ENCODE measurements around the gene MTF2. TPM values are rescaled to one million over a fixed set of nuclear protein-coding genes. Genes with fewer than 3 reads are reported as not detected.

Gene MTF2
- total and polyA plus RNA-seq, 9 of the 15 experiments (the other 6 are each of a cell fraction or from before 2014, with no cell fraction given) = 29.3 to 124 (median 57.7) TPM

GRCh38 chr1:93179886-93180722 is 101.0 kb downstream of the MTF2 start, which contains the start of gene TMED5 (continued):
- TF ChIP-seq DMBX1 (CRISPR knock-in tag; IDR thresholded peaks at IDR 0.05; ENCODE audit: borderline replicate concordance) (peak; percentile 24; the same call in 1 of the 2 replicates), FOSL1 (tag; conservative IDR thresholded peaks at IDR 0.05) (no peak), FOXJ2 (tag; IDR thresholded peaks at IDR 0.05) (no peak; the same call in 1 of the 2 replicates), TBL1XR1 (IDR thresholded peaks at IDR 0.05; ENCODE audit: low read length in 2 of 2) (peak in 1 of 2 experiments; percentile 52; a peak in 2 of 4 replicates), ARID3A (IDR thresholded peaks at IDR 0.05; ENCODE audit: borderline replicate concordance, low read depth, low read length) (no peak), CAMTA2 (CRISPR knock-in tag; conservative IDR thresholded peaks at IDR 0.05) (no peak), KHSRP (IDR thresholded peaks at IDR 0.05) (no peak), ADNP (tag; IDR thresholded peaks at IDR 0.05) (no peak), PHB (CRISPR knock-in tag; IDR thresholded peaks at IDR 0.05) (no peak), SNAPC5 (CRISPR knock-in tag; IDR thresholded peaks at IDR 0.05) (no peak), NR1H2 (CRISPR knock-in tag; IDR thresholded peaks at IDR 0.05) (peak; percentile 88; the same call in 1 of the 2 replicates), SMARCE1 (IDR thresholded peaks at IDR 0.05) (0 out of 2 replicates have a peak, but pooled peaks have one; percentile 32), RBFOX2 (IDR thresholded peaks at IDR 0.05; ENCODE audit: low read depth, low read length) (peak; percentile 94), ILF3 (IDR thresholded peaks at IDR 0.05; ENCODE audit: borderline replicate concordance) (no peak), TGIF2 (CRISPR knock-in tag; IDR thresholded peaks at IDR 0.05) (no peak), CBX2 (IDR thresholded peaks at IDR 0.05; ENCODE audit: insufficient read depth, low read length, poor library complexity, severe bottlenecking) (no peak), ZNF184 (CRISPR knock-in tag; IDR thresholded peaks at IDR 0.05) (no peak), ZNF512 (tag; IDR thresholded peaks at IDR 0.05) (no peak), GABPA (tag; conservative IDR thresholded peaks at IDR 0.05; ENCODE audit: low read depth) (no peak), JUN (IDR thresholded peaks at IDR 0.05; ENCODE audit: borderline replicate concordance, low read depth, low read length) (peak; percentile 16; the same call in 1 of the 2 replicates), JUN (CRISPR knock-in tag; IDR thresholded peaks at IDR 0.05; ENCODE audit: borderline replicate concordance) (no peak), FOXP1 (CRISPR knock-in tag; IDR thresholded peaks at IDR 0.05) (peak; percentile 84)
- TF ChIP-seq, protein P1, sequence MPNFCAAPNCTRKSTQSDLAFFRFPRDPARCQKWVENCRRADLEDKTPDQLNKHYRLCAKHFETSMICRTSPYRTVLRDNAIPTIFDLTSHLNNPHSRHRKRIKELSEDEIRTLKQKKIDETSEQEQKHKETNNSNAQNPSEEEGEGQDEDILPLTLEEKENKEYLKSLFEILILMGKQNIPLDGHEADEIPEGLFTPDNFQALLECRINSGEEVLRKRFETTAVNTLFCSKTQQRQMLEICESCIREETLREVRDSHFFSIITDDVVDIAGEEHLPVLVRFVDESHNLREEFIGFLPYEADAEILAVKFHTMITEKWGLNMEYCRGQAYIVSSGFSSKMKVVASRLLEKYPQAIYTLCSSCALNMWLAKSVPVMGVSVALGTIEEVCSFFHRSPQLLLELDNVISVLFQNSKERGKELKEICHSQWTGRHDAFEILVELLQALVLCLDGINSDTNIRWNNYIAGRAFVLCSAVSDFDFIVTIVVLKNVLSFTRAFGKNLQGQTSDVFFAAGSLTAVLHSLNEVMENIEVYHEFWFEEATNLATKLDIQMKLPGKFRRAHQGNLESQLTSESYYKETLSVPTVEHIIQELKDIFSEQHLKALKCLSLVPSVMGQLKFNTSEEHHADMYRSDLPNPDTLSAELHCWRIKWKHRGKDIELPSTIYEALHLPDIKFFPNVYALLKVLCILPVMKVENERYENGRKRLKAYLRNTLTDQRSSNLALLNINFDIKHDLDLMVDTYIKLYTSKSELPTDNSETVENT (CRISPR knock-in tag; IDR thresholded peaks at IDR 0.05) = no peak; the same call in 1 of the 2 replicates

Data from K562 (cell line).